HepG2 (cell line): Measurements from ENCODE around the gene MCFD2. TPM values are rescaled to one million over a fixed set of nuclear protein-coding genes. Genes with fewer than 3 reads are reported as not detected.

Experiments
- AKAP8 ChIP-seq: sonication (generic); formaldehyde crosslinking; IDR thresholded peaks from 2 replicates; pipeline ENCODE4 v1.5.1; 2020; ENCODE audit warnings: mild to moderate bottlenecking, missing genetic modification reagents
- EP300 ChIP-seq, 3 experiments: sonication (generic) in 1 of 3; formaldehyde crosslinking in 1 of 3; IDR thresholded peaks; 2 replicates each; pipeline versions ENCODE4 v1.5.1 to v1.6.1; 2011 to 2020; ENCODE audit warnings: low read depth in 2 of 3, low read length in 2 of 3, borderline replicate concordance in 1 of 3, improper control_type of control experiment in 1 of 3, mild to moderate bottlenecking in 1 of 3, missing genetic modification reagents in 1 of 3, moderate library complexity in 1 of 3
- HNRNPUL1 ChIP-seq: fragments of 200-400 bp; formaldehyde crosslinking; IDR thresholded peaks from 2 replicates; pipeline ENCODE4 v1.6.1; 2017; ENCODE audit warnings: low read depth, mild to moderate bottlenecking, low read length, moderate library complexity
- JARID2 ChIP-seq: sonication (generic); formaldehyde crosslinking; IDR thresholded peaks from 2 replicates; pipeline ENCODE4 v1.8.1; 2023; ENCODE audit warnings: missing genetic modification reagents, inconsistent platforms; ENCODE audit not compliant: insufficient replicate concordance
- KAT8 ChIP-seq: IDR thresholded peaks from 2 replicates; pipeline ENCODE4 v1.6.1; 2016; ENCODE audit warnings: missing genetic modification reagents, missing compliant biosample characterization
- NFE2L1 ChIP-seq: sonication (generic); formaldehyde crosslinking; IDR thresholded peaks from 2 replicates; pipeline ENCODE4 v1.4.0; 2020; ENCODE audit warnings: missing genetic modification reagents, mild to moderate bottlenecking, borderline replicate concordance
- POLR2A ChIP-seq, 2 experiments: IDR thresholded peaks; 2 replicates each; pipeline ENCODE4 v1.6.1; 2011; ENCODE audit warnings: low read depth in 2 of 2, low read length in 2 of 2, mild to moderate bottlenecking in 1 of 2, moderate library complexity in 1 of 2; ENCODE audit not compliant: insufficient read depth in 1 of 2
- ZNF253 ChIP-seq: sonication (generic); formaldehyde crosslinking; IDR thresholded peaks from 2 replicates; pipeline ENCODE4 v1.8.0; 2022; ENCODE audit warnings: mild to moderate bottlenecking, missing genetic modification reagents, borderline replicate concordance
- ZNF335 ChIP-seq: sonication (generic); formaldehyde crosslinking; IDR thresholded peaks from 2 replicates; pipeline ENCODE4 v1.4.0; 2020; ENCODE audit warnings: missing genetic modification reagents
- ZNF724P ChIP-seq: sonication (generic); formaldehyde crosslinking; IDR thresholded peaks from 2 replicates; pipeline ENCODE4 v1.8.0; 2022; ENCODE audit warnings: missing genetic modification reagents, borderline replicate concordance
- polyA plus RNA-seq, 8 experiments: library from polyadenylated mRNA; depleted of rRNA in 3 of 8; stranded (reverse) in 7 of 8; unstranded in 1 of 8; fragments of >200 nt; fragmentation: Illumina TruSeq in 4 of 8; extraction: Trizol in 4 of 8; gene quantifications; 2 replicates each; pipeline versions ENCODE4 v1.2.1 to v1.2.3, GENCODE V29; 2011 to 2016; ENCODE audit warnings: low read depth in 4 of 8, missing spikeins in 1 of 8, mixed read lengths in 1 of 8; ENCODE audit not compliant: insufficient read depth in 1 of 8
- total RNA-seq, 5 experiments: library from RNA; depleted of rRNA; stranded (reverse); fragments of >200 nt; fragmentation: Illumina TruSeq; extraction: Trizol; gene quantifications; 2 replicates each; pipeline ENCODE4 v1.2.3, GENCODE V29; 2016; ENCODE audit warnings: low read depth in 1 of 5
- TF ChIP-seq, protein P1 (sequence below): sonication (generic); formaldehyde crosslinking; IDR thresholded peaks from 2 replicates; pipeline ENCODE4 v1.4.0; 2020; ENCODE audit warnings: missing genetic modification reagents
- TF ChIP-seq, protein P2 (sequence below): sonication (generic); formaldehyde crosslinking; IDR thresholded peaks from 2 replicates; pipeline ENCODE4 v1.5.0; 2020; ENCODE audit warnings: mild to moderate bottlenecking, missing genetic modification reagents
- TF ChIP-seq, protein P3 (sequence below): sonication (generic); formaldehyde crosslinking; IDR thresholded peaks from 2 replicates; pipeline ENCODE4 v1.4.0; 2020; ENCODE audit warnings: missing genetic modification reagents, mild to moderate bottlenecking, borderline replicate concordance
- TF ChIP-seq, protein P4 (sequence below): sonication (generic); formaldehyde crosslinking; IDR thresholded peaks from 2 replicates; pipeline ENCODE4 v1.8.1; 2022; ENCODE audit warnings: mild to moderate bottlenecking, missing genetic modification reagents

The MCFD2 gene
- total and polyA plus RNA-seq, 2 of the 13 experiments (the other 11 are each of a cell fraction or from before 2014, with no cell fraction given): 183 to 232 TPM

DNA sequence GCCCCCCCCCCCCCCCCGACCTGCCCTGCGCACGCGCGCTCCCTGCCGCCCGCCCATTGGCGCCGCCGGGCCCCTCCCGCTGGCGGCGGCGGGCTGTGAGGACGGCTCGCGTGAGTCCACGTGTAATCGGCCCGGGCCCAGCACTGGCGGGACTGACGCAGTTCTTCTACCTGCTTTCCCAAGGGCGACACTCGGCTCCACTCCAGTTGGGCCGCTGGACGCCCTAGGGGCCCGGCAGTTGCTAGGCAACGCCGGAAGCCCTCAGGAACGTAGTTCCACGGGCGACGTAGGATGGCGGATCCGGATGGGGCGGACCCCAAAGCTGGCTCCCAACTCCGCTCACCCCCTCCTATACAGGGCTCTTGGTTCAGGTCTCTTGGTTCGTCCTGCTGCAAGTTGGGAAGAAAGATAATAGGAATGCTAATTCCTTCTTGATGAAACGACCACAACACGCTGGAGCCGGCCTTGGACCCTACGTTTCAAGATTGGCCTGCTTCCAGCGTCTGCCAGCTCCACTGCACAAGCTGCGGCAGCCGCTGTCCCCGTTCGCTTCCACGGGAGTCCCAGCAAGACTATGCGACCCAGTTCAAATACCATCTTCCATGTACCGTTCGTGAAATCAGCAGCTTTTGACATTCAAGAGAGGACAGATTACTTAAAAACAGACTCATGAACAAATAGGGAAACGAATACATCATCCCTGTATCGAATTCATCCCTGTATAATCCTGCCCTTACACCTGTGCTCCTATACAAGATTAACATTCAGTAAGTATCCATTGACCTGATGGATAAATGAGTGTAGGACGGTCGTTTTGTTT is 415 bp upstream of the MCFD2 start (continued):
- TF ChIP-seq, protein P1, sequence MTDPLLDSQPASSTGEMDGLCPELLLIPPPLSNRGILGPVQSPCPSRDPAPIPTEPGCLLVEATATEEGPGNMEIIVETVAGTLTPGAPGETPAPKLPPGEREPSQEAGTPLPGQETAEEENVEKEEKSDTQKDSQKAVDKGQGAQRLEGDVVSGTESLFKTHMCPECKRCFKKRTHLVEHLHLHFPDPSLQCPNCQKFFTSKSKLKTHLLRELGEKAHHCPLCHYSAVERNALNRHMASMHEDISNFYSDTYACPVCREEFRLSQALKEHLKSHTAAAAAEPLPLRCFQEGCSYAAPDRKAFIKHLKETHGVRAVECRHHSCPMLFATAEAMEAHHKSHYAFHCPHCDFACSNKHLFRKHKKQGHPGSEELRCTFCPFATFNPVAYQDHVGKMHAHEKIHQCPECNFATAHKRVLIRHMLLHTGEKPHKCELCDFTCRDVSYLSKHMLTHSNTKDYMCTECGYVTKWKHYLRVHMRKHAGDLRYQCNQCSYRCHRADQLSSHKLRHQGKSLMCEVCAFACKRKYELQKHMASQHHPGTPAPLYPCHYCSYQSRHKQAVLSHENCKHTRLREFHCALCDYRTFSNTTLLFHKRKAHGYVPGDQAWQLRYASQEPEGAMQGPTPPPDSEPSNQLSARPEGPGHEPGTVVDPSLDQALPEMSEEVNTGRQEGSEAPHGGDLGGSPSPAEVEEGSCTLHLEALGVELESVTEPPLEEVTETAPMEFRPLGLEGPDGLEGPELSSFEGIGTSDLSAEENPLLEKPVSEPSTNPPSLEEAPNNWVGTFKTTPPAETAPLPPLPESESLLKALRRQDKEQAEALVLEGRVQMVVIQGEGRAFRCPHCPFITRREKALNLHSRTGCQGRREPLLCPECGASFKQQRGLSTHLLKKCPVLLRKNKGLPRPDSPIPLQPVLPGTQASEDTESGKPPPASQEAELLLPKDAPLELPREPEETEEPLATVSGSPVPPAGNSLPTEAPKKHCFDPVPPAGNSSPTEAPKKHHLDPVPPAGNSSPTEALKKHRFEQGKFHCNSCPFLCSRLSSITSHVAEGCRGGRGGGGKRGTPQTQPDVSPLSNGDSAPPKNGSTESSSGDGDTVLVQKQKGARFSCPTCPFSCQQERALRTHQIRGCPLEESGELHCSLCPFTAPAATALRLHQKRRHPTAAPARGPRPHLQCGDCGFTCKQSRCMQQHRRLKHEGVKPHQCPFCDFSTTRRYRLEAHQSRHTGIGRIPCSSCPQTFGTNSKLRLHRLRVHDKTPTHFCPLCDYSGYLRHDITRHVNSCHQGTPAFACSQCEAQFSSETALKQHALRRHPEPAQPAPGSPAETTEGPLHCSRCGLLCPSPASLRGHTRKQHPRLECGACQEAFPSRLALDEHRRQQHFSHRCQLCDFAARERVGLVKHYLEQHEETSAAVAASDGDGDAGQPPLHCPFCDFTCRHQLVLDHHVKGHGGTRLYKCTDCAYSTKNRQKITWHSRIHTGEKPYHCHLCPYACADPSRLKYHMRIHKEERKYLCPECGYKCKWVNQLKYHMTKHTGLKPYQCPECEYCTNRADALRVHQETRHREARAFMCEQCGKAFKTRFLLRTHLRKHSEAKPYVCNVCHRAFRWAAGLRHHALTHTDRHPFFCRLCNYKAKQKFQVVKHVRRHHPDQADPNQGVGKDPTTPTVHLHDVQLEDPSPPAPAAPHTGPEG: 0 out of 2 replicates have a peak, but pooled peaks have one; percentile 39
- TF ChIP-seq NFE2L1: no peak
- peak; percentile 85 for TF ChIP-seq ZNF335 (CRISPR knock-in tag)
- TF ChIP-seq, protein P2, sequence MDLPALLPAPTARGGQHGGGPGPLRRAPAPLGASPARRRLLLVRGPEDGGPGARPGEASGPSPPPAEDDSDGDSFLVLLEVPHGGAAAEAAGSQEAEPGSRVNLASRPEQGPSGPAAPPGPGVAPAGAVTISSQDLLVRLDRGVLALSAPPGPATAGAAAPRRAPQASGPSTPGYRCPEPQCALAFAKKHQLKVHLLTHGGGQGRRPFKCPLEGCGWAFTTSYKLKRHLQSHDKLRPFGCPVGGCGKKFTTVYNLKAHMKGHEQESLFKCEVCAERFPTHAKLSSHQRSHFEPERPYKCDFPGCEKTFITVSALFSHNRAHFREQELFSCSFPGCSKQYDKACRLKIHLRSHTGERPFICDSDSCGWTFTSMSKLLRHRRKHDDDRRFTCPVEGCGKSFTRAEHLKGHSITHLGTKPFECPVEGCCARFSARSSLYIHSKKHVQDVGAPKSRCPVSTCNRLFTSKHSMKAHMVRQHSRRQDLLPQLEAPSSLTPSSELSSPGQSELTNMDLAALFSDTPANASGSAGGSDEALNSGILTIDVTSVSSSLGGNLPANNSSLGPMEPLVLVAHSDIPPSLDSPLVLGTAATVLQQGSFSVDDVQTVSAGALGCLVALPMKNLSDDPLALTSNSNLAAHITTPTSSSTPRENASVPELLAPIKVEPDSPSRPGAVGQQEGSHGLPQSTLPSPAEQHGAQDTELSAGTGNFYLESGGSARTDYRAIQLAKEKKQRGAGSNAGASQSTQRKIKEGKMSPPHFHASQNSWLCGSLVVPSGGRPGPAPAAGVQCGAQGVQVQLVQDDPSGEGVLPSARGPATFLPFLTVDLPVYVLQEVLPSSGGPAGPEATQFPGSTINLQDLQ (CRISPR knock-in tag): peak; percentile 97
- TF ChIP-seq ZNF724P (CRISPR knock-in tag): peak; percentile 66; the same call in 1 of the 2 replicates
- peak in 1 of 2 experiments; percentile 26; a peak in 1 of 4 replicates for TF ChIP-seq EP300 (IDR thresholded peaks at IDR 0.05; ENCODE audit: low read depth in 2 of 2, low read length in 2 of 2)
- peak; percentile 34; the same call in 1 of the 2 replicates for TF ChIP-seq EP300 (CRISPR knock-in tag; IDR thresholded peaks at IDR 0.05; ENCODE audit: borderline replicate concordance)
- no peak for TF ChIP-seq HNRNPUL1
- TF ChIP-seq, protein P3, sequence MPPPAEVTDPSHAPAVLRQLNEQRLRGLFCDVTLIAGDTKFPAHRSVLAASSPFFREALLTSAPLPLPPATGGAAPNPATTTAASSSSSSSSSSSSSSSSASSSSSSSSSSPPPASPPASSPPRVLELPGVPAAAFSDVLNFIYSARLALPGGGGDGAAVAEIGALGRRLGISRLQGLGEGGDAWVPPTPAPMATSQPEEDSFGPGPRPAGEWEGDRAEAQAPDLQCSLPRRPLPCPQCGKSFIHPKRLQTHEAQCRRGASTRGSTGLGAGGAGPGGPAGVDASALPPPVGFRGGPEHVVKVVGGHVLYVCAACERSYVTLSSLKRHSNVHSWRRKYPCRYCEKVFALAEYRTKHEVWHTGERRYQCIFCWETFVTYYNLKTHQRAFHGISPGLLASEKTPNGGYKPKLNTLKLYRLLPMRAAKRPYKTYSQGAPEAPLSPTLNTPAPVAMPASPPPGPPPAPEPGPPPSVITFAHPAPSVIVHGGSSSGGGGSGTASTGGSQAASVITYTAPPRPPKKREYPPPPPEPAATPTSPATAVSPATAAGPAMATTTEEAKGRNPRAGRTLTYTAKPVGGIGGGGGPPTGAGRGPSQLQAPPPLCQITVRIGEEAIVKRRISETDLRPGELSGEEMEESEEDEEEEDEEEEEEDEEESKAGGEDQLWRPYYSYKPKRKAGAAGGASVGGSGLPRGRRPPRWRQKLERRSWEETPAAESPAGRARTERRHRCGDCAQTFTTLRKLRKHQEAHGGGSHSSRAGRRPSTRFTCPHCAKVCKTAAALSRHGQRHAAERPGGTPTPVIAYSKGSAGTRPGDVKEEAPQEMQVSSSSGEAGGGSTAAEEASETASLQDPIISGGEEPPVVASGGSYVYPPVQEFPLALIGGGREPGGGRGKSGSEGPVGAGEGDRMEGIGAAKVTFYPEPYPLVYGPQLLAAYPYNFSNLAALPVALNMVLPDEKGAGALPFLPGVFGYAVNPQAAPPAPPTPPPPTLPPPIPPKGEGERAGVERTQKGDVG (CRISPR knock-in tag): peak; percentile 9; the same call in 1 of the 2 replicates
- peak; percentile 79 to 88 for TF ChIP-seq POLR2A (IDR thresholded peaks at IDR 0.05; ENCODE audit: insufficient read depth in 1 of 2, low read depth in 2 of 2, low read length in 2 of 2)
- peak; percentile 88 for TF ChIP-seq KAT8
- TF ChIP-seq, protein P4, sequence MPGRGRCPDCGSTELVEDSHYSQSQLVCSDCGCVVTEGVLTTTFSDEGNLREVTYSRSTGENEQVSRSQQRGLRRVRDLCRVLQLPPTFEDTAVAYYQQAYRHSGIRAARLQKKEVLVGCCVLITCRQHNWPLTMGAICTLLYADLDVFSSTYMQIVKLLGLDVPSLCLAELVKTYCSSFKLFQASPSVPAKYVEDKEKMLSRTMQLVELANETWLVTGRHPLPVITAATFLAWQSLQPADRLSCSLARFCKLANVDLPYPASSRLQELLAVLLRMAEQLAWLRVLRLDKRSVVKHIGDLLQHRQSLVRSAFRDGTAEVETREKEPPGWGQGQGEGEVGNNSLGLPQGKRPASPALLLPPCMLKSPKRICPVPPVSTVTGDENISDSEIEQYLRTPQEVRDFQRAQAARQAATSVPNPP (CRISPR knock-in tag): no peak; the same call in 1 of the 2 replicates
- no peak; the same call in 1 of the 2 replicates for TF ChIP-seq AKAP8
- TF ChIP-seq ZNF253 (CRISPR knock-in tag): peak; percentile 59
- TF ChIP-seq JARID2 (CRISPR knock-in tag): peak; percentile 61
